Measurements from ENCODE around the gene CCT3. TPM values are rescaled to one million over a fixed set of nuclear protein-coding genes. Genes with fewer than 3 reads are reported as not detected.

CCT3 gene
- total and polyA plus RNA-seq, 2 donors (not counting 1 experiment from before 2014, with no cell fraction given): 106 to 107 TPM

DNA sequence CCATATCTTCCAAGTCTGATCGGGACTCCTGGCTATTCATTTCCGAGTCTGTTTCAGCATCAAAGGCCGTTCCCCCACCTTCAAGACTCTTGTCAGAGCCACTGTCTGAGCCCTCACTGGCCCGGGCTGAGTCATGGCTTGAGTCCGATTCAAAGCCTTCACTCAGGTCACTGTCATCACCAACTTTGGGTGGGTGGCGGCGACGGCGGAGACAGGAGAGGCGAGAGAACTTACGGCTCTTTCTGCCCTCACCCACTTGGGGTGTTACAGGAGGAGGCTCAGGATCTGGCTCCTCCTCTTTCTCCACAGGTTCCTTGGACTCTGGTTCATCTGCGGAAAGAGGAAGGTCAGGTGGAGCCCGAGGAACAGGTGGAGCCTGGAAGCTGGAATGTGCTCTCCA lies 72.0 kb downstream of the CCT3 start:
- Mint-ChIP-seq H3K4me3 (no peak overlapping the region), H3K27me3 (no peaks in the 10 kb centered on the region), H3K27ac (no peak overlapping the region), H3K4me1 (no peaks in the 10 kb centered on the region), H3K9me3 (ENCODE audit: insufficient read depth) (no peaks in the 10 kb centered on the region)
- Histone ChIP-seq H3K36me3 (replicated peaks in 1 of 2; ENCODE audit: control extremely low read depth in 1 of 2, control insufficient read depth in 1 of 2, extremely low read depth in 1 of 2, insufficient read depth in 2 of 2, low read length in 1 of 2) (peaks cover 27 to 73% of the 10 kb centered on the region in 2 experiments), H2AFZ (ENCODE audit: insufficient read depth, low read depth, low read length, poor library complexity, severe bottlenecking) (no peak overlapping the region), H4K20me1 (ENCODE audit: control insufficient read depth, insufficient read depth, low read length, poor library complexity, severe bottlenecking) (no peaks in the 10 kb centered on the region), H3K27ac (ENCODE audit: low read length in 2 of 2) (no peak overlapping the region), H3K4me3 (ENCODE audit: control extremely low read depth in 1 of 5, extremely low read depth in 1 of 5, insufficient read depth in 1 of 5, low read depth in 2 of 5, low read length in 4 of 5) (no peak overlapping the region), H3K4me2 (replicated peaks; ENCODE audit: low read depth, low read length, poor library complexity, severe bottlenecking) (no peak overlapping the region), H3K9ac (ENCODE audit: low read length) (no peak overlapping the region), H3K9me3 (ENCODE audit: control extremely low read depth in 1 of 3, control insufficient read depth in 2 of 3, insufficient read depth in 1 of 3, low read length in 2 of 3) (no peaks in the 10 kb centered on the region), H3K4me1 (ENCODE audit: control insufficient read depth in 2 of 2, insufficient read depth in 2 of 2, low read length in 2 of 2) (no peaks in the 10 kb centered on the region), H3K27me3 (replicated peaks in 1 of 4; ENCODE audit: control extremely low read depth in 1 of 4, control insufficient read depth in 3 of 4, insufficient read depth in 4 of 4, low read length in 3 of 4) (no peaks in the 10 kb centered on the region), H3K79me2 (ENCODE audit: control insufficient read depth, insufficient read depth, low read length) (no peaks in the 10 kb centered on the region)
- intact Hi-C loops (cut with micrococcal nuclease): no loop called here
- DNase-seq (no peak), ATAC-seq (ENCODE audit: low read depth) (no peak)
- TF ChIP-seq, protein P1, sequence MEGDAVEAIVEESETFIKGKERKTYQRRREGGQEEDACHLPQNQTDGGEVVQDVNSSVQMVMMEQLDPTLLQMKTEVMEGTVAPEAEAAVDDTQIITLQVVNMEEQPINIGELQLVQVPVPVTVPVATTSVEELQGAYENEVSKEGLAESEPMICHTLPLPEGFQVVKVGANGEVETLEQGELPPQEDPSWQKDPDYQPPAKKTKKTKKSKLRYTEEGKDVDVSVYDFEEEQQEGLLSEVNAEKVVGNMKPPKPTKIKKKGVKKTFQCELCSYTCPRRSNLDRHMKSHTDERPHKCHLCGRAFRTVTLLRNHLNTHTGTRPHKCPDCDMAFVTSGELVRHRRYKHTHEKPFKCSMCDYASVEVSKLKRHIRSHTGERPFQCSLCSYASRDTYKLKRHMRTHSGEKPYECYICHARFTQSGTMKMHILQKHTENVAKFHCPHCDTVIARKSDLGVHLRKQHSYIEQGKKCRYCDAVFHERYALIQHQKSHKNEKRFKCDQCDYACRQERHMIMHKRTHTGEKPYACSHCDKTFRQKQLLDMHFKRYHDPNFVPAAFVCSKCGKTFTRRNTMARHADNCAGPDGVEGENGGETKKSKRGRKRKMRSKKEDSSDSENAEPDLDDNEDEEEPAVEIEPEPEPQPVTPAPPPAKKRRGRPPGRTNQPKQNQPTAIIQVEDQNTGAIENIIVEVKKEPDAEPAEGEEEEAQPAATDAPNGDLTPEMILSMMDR (IDR thresholded peaks at IDR 0.05): no peak
- TF ChIP-seq EZH2 (IDR thresholded peaks at IDR 0.05; ENCODE audit: borderline replicate concordance, insufficient read depth, low read depth, low read length, poor library complexity, severe bottlenecking): no peak
- ChIA-PET POLR2A (no interaction called here), CTCF (no interaction called here)
- WGBS (ENCODE audit: insufficient coverage): 97% methylated on average over 11 of the region's 13 CpGs

DNA sequence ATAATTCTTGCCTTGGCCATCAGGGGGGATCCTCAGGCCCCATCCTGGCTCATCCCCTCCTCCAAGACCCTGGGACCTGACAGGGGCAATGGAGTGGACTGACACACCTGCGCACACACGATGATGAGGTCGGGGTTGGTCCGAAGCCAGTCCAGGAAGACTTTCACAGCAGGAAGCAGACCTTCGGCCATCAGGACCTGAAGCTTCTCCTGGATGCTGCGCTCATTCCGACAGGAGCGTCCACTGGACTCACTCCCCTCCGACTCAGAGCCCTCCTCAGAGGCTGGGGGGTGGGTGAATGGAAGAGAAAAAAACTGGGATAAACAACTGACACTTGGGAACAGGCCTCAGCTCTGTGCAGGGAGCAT lies 74.8 kb downstream of the CCT3 start:
- no peak overlapping the region for H3K9ac ChIP-seq (ENCODE audit: low read length)
- TF ChIP-seq EZH2 (IDR thresholded peaks at IDR 0.05; ENCODE audit: borderline replicate concordance, insufficient read depth, low read depth, low read length, poor library complexity, severe bottlenecking): no peak
- TF ChIP-seq, protein P1 (IDR thresholded peaks at IDR 0.05): no peak
- WGBS (ENCODE audit: insufficient coverage): 92% methylated on average over 2 of the region's 9 CpGs
- no peak overlapping the region for H3K4me2 ChIP-seq (replicated peaks; ENCODE audit: low read depth, low read length, poor library complexity, severe bottlenecking)
- ATAC-seq (ENCODE audit: low read depth): no peak
- no peaks in the 10 kb centered on the region for H4K20me1 ChIP-seq (ENCODE audit: control insufficient read depth, insufficient read depth, low read length, poor library complexity, severe bottlenecking)
- intact Hi-C loops (cut with micrococcal nuclease): no loop called here
- no peak for DNase-seq
- H3K79me2 ChIP-seq (ENCODE audit: control insufficient read depth, insufficient read depth, low read length): no peaks in the 10 kb centered on the region
- H3K9me3 ChIP-seq (ENCODE audit: control extremely low read depth in 1 of 3, control insufficient read depth in 2 of 3, insufficient read depth in 1 of 3, low read length in 2 of 3): no peaks in the 10 kb centered on the region
- no peak overlapping the region for H2AFZ ChIP-seq (ENCODE audit: insufficient read depth, low read depth, low read length, poor library complexity, severe bottlenecking)
- ChIA-PET POLR2A (no interaction called here), CTCF (no interaction called here)
- H3K4me3 ChIP-seq (ENCODE audit: control extremely low read depth in 1 of 5, extremely low read depth in 1 of 5, insufficient read depth in 1 of 5, low read depth in 2 of 5, low read length in 4 of 5): no peak overlapping the region
- Mint-ChIP-seq H3K27ac (no peak overlapping the region), H3K4me3 (no peak overlapping the region), H3K9me3 (ENCODE audit: insufficient read depth) (no peaks in the 10 kb centered on the region), H3K27me3 (no peaks in the 10 kb centered on the region), H3K4me1 (no peaks in the 10 kb centered on the region)
- no peaks in the 10 kb centered on the region for H3K4me1 ChIP-seq (ENCODE audit: control insufficient read depth in 2 of 2, insufficient read depth in 2 of 2, low read length in 2 of 2)
- H3K27me3 ChIP-seq (replicated peaks in 1 of 4; ENCODE audit: control extremely low read depth in 1 of 4, control insufficient read depth in 3 of 4, insufficient read depth in 4 of 4, low read length in 3 of 4): no peaks in the 10 kb centered on the region
- peaks cover 22 to 83% of the 10 kb centered on the region in 2 experiments for H3K36me3 ChIP-seq (replicated peaks in 1 of 2; ENCODE audit: control extremely low read depth in 1 of 2, control insufficient read depth in 1 of 2, extremely low read depth in 1 of 2, insufficient read depth in 2 of 2, low read length in 1 of 2)
- H3K27ac ChIP-seq (ENCODE audit: low read length in 2 of 2): no peak overlapping the region

Data from B cell (primary cell).